ENCODE measurements around the gene PAK5. TPM values are rescaled to one million over a fixed set of nuclear protein-coding genes. Genes with fewer than 3 reads are reported as not detected.

The PAK5 gene
- total RNA-seq, 1 donor from 2014 or later, result 0.10 TPM

DNA sequence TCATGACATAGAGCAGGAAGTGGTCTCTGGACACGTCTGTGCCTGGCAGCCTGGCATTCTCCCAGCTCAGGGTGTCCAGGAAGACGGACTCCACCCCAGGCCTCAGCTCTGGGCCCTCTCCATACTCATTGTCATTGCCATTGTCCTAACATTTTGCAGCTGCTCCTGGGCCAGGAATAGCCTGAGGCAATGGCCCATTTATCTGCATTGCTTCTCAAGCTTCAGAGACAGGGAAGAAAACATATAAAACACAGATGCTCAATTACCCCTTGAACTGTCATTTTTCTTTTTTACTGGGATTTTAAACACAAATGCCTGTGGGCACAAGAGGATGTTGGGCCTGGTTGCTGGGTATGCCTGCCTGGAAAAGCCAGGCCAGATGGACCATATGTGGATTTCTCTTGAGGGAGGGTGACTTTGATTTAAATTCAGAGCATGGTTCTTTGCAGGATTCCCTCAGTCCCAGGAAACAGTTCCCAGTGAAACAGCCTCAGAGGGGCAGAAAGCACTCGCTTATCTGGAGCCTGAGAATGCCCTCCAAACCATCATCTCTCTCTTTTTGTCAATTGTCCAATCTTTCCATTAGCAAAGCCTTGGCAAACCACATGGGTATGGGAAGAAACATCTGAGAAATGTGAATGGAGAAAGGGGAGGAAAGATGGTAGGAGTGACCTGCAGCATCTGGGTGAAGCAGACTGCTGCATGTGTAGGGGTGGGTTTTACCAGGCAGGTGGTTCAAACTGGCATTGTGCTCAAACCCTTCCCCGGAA, 306.6 kb downstream of the PAK5 start:
- DNase-seq (ENCODE audit: low spot score), result no peak
- H3K27me3 Mint-ChIP-seq (ENCODE audit: unreplicated experiment), result peaks cover 1% of the 10 kb centered on the region
- H3K4me3 Mint-ChIP-seq (ENCODE audit: unreplicated experiment), result no peak overlapping the region
- no peaks in the 10 kb centered on the region for H3K36me3 Mint-ChIP-seq (ENCODE audit: low read depth, unreplicated experiment)
- H3K4me1 Mint-ChIP-seq (ENCODE audit: unreplicated experiment), result peaks cover 5% of the 10 kb centered on the region
- H3K9me3 Mint-ChIP-seq (ENCODE audit: unreplicated experiment), result no peaks in the 10 kb centered on the region
- H3K27ac Mint-ChIP-seq (ENCODE audit: unreplicated experiment), result no peak overlapping the region
- TF ChIP-seq, protein P1, sequence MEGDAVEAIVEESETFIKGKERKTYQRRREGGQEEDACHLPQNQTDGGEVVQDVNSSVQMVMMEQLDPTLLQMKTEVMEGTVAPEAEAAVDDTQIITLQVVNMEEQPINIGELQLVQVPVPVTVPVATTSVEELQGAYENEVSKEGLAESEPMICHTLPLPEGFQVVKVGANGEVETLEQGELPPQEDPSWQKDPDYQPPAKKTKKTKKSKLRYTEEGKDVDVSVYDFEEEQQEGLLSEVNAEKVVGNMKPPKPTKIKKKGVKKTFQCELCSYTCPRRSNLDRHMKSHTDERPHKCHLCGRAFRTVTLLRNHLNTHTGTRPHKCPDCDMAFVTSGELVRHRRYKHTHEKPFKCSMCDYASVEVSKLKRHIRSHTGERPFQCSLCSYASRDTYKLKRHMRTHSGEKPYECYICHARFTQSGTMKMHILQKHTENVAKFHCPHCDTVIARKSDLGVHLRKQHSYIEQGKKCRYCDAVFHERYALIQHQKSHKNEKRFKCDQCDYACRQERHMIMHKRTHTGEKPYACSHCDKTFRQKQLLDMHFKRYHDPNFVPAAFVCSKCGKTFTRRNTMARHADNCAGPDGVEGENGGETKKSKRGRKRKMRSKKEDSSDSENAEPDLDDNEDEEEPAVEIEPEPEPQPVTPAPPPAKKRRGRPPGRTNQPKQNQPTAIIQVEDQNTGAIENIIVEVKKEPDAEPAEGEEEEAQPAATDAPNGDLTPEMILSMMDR (IDR thresholded peaks at IDR 0.05; ENCODE audit: unreplicated experiment), result no peak

DNA sequence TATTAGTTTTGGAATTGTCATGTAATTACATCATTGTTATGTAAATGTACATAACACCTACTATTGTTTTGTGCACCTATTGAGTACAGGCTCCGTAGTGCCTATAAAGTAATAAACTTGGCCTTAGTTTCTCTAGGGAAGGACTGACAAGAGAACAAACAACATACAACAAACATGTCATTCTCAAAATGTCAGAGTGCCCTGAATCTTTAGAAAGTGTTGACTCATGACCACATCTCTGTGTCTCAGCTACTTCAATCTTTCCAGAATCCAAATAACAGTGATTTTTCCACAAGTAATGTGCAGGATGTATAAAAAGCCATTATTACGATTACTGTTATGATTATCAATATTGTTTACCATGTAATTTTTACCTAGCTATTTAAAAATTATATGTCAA, 307.3 kb downstream of the PAK5 start:
- H3K4me3 Mint-ChIP-seq (ENCODE audit: unreplicated experiment), result no peak overlapping the region
- no peaks in the 10 kb centered on the region for H3K9me3 Mint-ChIP-seq (ENCODE audit: unreplicated experiment)

DNA sequence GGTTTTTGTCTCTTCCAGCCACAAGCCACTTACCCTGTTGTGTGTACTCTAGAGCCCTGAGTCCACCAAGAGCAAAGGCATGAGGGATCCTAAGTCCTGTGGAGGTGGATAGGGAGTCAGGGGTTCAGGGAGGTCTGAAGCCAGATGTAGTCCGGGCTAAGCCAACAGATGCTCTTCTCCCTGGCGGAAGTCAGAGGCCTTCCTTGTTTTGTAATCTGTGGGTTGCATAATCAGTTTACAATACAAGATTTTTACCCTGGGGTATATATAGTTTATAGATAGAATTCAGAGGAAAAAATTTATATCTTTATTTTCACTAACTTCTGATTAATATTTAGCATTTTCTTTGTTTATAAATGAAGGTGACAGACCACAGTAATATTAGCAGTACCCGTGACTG, 315.2 kb downstream of the PAK5 start:
- no peak for DNase-seq (ENCODE audit: low spot score)
- Mint-ChIP-seq H3K4me1 (ENCODE audit: unreplicated experiment) (no peaks in the 10 kb centered on the region), H3K4me3 (ENCODE audit: unreplicated experiment) (no peak overlapping the region), H3K27ac (ENCODE audit: unreplicated experiment) (no peak overlapping the region), H3K27me3 (ENCODE audit: unreplicated experiment) (no peaks in the 10 kb centered on the region), H3K36me3 (ENCODE audit: low read depth, unreplicated experiment) (no peaks in the 10 kb centered on the region), H3K9me3 (ENCODE audit: unreplicated experiment) (no peaks in the 10 kb centered on the region)
- TF ChIP-seq, protein P1 (IDR thresholded peaks at IDR 0.05; ENCODE audit: unreplicated experiment), result no peak

More for the DNA sequence above, 307.3 kb downstream of the PAK5 start:
- DNase-seq (ENCODE audit: low spot score), result no peak
- Mint-ChIP-seq H3K27ac (ENCODE audit: unreplicated experiment) (no peak overlapping the region), H3K36me3 (ENCODE audit: low read depth, unreplicated experiment) (no peaks in the 10 kb centered on the region), H3K27me3 (ENCODE audit: unreplicated experiment) (no peaks in the 10 kb centered on the region), H3K4me1 (ENCODE audit: unreplicated experiment) (peaks cover 5% of the 10 kb centered on the region)
- TF ChIP-seq, protein P1 (IDR thresholded peaks at IDR 0.05; ENCODE audit: unreplicated experiment), result no peak

DNA sequence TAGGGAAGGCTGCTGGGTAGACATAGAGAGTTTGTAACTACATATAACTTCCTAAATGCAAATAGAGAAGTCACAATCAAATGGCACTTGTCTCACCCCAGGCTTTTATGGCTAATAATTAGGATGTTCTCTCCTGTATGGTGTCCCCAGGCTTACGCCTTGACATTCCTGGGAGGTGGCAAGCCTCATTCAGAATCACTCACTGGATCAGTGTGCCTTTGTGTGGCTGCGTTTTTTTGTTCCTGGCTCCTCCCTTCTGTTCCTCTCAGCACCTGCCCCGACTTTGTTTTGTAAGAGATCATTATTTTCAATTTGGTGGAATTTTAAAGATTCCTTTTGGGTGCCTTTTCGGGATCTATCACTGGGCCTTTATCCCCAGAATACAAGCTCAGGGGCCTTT, 318.8 kb downstream of the PAK5 start:
- H3K4me3 Mint-ChIP-seq (ENCODE audit: unreplicated experiment), result no peak overlapping the region
- TF ChIP-seq, protein P1 (IDR thresholded peaks at IDR 0.05; ENCODE audit: unreplicated experiment), result no peak
- no peaks in the 10 kb centered on the region for H3K27me3 Mint-ChIP-seq (ENCODE audit: unreplicated experiment)
- H3K36me3 Mint-ChIP-seq (ENCODE audit: low read depth, unreplicated experiment), result no peaks in the 10 kb centered on the region
- no peaks in the 10 kb centered on the region for H3K9me3 Mint-ChIP-seq (ENCODE audit: unreplicated experiment)
- no peak for DNase-seq (ENCODE audit: low spot score)
- H3K27ac Mint-ChIP-seq (ENCODE audit: unreplicated experiment), result no peak overlapping the region
- peaks cover 12% of the 10 kb centered on the region for H3K4me1 Mint-ChIP-seq (ENCODE audit: unreplicated experiment)

DNA sequence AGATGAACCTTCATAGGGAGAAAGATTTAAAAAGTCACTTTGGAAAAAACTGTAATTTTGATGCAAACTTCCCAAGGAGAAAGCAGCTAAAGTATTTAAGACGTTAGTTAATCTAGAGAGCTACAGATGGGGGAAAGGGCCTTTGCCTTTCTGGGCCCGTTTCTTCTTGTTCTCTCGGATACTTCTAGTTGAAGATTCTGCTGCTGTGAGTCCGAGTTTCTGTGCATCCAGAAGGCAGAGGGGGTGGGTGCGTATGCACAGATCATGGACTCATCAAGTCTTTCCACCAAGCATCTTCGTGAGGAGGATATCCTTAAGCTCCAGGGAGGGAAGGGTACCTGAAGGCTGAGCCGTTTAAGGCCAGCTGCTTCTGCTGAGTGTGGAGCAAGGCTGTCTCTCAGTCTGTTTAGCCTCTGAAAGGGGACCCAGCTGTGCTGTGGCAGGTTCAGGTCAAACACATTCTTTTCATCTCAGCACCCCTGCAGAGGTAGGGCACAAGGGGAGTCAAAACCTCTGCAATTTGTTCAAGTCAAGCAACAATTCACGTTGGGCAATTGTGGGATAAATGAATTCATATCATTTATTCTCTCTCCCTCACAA, 320.2 kb downstream of the PAK5 start:
- Mint-ChIP-seq H3K4me1 (ENCODE audit: unreplicated experiment) (peaks cover 14% of the 10 kb centered on the region), H3K4me3 (ENCODE audit: unreplicated experiment) (no peak overlapping the region), H3K9me3 (ENCODE audit: unreplicated experiment) (no peaks in the 10 kb centered on the region), H3K36me3 (ENCODE audit: low read depth, unreplicated experiment) (no peaks in the 10 kb centered on the region), H3K27me3 (ENCODE audit: unreplicated experiment) (no peaks in the 10 kb centered on the region), H3K27ac (ENCODE audit: unreplicated experiment) (no peak overlapping the region)
- TF ChIP-seq, protein P1 (IDR thresholded peaks at IDR 0.05; ENCODE audit: unreplicated experiment), result no peak
- DNase-seq (ENCODE audit: low spot score), result no peak
